K562 (cell line): Measurements from ENCODE around the gene PRSS48. TPM values are rescaled to one million over a fixed set of nuclear protein-coding genes. Genes with fewer than 3 reads are reported as not detected.

ENCODE experiments used
- ATAC-seq: fragments of 200-7000 bp; cut with Tn5 transposase; 3 replicates; pipeline ENCODE4 v1.9.1; 2020; ENCODE audit warnings: moderate library complexity
- BruUV-seq: library from RNA; stranded (reverse); fragments of 400-500 nt; replicated peaks from 2 replicates; lab custom pipeline; 2021; lab: Mats Ljungman, UMichigan
- CTCF ChIA-PET: fragments of 300-600 bp; formaldehyde crosslinking; extraction: SDS; loops from one replicate; lab custom pipeline; 2021; ENCODE audit warnings: low intra/inter-chr PET ratio; lab: Yijun Ruan, JAX
- POLR2A ChIA-PET: fragments of 300-600, 350-650 bp; sonication (Branson Sonifier 250); formaldehyde crosslinking; extraction: SDS; loops from one replicate; lab custom pipeline; 2021; ENCODE audit warnings: antibody characterized with exemption, inconsistent platforms; lab: Yijun Ruan, JAX
- DNase-seq, 4 experiments: peaks; one replicate each; pipeline versions ENCODE4 v3.0.0 to v3.0.0-alpha.2; 2011 to 2018; ENCODE audit warnings: low spot score in 3 of 4, mixed read lengths in 3 of 4; ENCODE audit errors: extremely low read depth in 1 of 4
- FAIRE-seq: peaks from 2 replicates; lab custom pipeline; 2011; peaks lifted over from hg19 to GRCh38; lab: Jason Lieb, UNC
- H2AFZ ChIP-seq: 2 replicates; pipeline ENCODE4 v1.6.0; 2011; ENCODE audit warnings: low read depth, low read length, control low read depth, inconsistent platforms
- H3K27ac ChIP-seq: fragments of 200-600 bp; 3 replicates; pipeline ENCODE4 v1.8.0; 2011; ENCODE audit warnings: low read depth, mild to moderate bottlenecking, control low read depth, inconsistent platforms, low read length, moderate library complexity, mixed read lengths; ENCODE audit errors: extremely low read depth
- H3K27me3 ChIP-seq, 2 experiments: fragments of 300-600 bp in 1 of 2; 2 replicates in 1 of 2; 3 replicates in 1 of 2; pipeline versions ENCODE4 v1.6.0 to v1.8.0; 2011; ENCODE audit warnings: inconsistent platforms in 2 of 2, low read length in 2 of 2, mild to moderate bottlenecking in 1 of 2, mixed read lengths in 1 of 2, moderate library complexity in 1 of 2; ENCODE audit not compliant: control insufficient read depth in 2 of 2, insufficient read depth in 2 of 2
- H3K36me3 ChIP-seq: fragments of 300-600 bp; 3 replicates; pipeline ENCODE4 v1.8.0; 2011; ENCODE audit warnings: mild to moderate bottlenecking, low read length, inconsistent platforms; ENCODE audit not compliant: control insufficient read depth, insufficient read depth
- H3K4me1 ChIP-seq, 2 experiments: fragments of 200-600 bp in 1 of 2; replicated peaks in 1 of 2; 2 replicates in 1 of 2; 3 replicates in 1 of 2; pipeline versions ENCODE4 v1.5.1 to v1.8.0; 2011; ENCODE audit warnings: inconsistent platforms in 2 of 2, low read length in 2 of 2, mild to moderate bottlenecking in 1 of 2, mixed read lengths in 1 of 2, moderate library complexity in 1 of 2; ENCODE audit not compliant: control insufficient read depth in 2 of 2, insufficient read depth in 2 of 2
- H3K4me2 ChIP-seq: 2 replicates; pipeline ENCODE4 v1.6.1; 2011; ENCODE audit warnings: low read length, control low read depth, inconsistent platforms, mixed read lengths; ENCODE audit not compliant: insufficient read depth
- H3K4me3 ChIP-seq: fragments of 200-600 bp; sonication (generic), shearing (Covaris generic); 2 replicates; pipeline ENCODE4 v1.5.1; 2016; ENCODE audit warnings: control low read depth, inconsistent platforms
- H3K79me2 ChIP-seq: fragments of 200-600 bp; 3 replicates; pipeline ENCODE4 v1.8.0; 2011; ENCODE audit warnings: low read length, inconsistent platforms; ENCODE audit not compliant: control insufficient read depth, insufficient read depth
- H3K9ac ChIP-seq, 2 experiments: 2 replicates each; pipeline versions ENCODE4 v1.6.0 to v1.6.1; 2011; ENCODE audit warnings: low read depth in 2 of 2, low read length in 2 of 2, control low read depth in 1 of 2, inconsistent platforms in 1 of 2, mild to moderate bottlenecking in 1 of 2, mixed read lengths in 1 of 2; ENCODE audit not compliant: insufficient read depth in 1 of 2
- H3K9me1 ChIP-seq: one replicate; pipeline ENCODE4 v1.6.0; 2011; ENCODE audit warnings: inconsistent platforms, mild to moderate bottlenecking, low read length, moderate library complexity; ENCODE audit not compliant: control insufficient read depth, insufficient read depth
- H3K9me3 ChIP-seq: replicated peaks from 2 replicates; pipeline ENCODE4 v1.5.1; 2011; ENCODE audit warnings: low read depth, low read length, inconsistent platforms; ENCODE audit not compliant: control insufficient read depth, insufficient read depth
- H4K20me1 ChIP-seq: replicated peaks from 2 replicates; pipeline ENCODE4 v1.6.1; 2011; ENCODE audit warnings: low read length, inconsistent platforms, mixed read lengths; ENCODE audit not compliant: control insufficient read depth, insufficient read depth
- ELK3 ChIP-seq: fragments of 450-650 bp; formaldehyde crosslinking; IDR thresholded peaks from 2 replicates; pipeline ENCODE4 v1.4.0; 2020; ENCODE audit warnings: mild to moderate bottlenecking
- FOXM1 ChIP-seq, 2 experiments: fragments of 450-650 bp in 1 of 2; sonication (generic) in 1 of 2; formaldehyde crosslinking in 1 of 2; IDR thresholded peaks; 2 replicates each; pipeline versions ENCODE4 v1.6.1 to v1.9.0; 2017 to 2022; ENCODE audit warnings: low read depth in 2 of 2, mild to moderate bottlenecking in 2 of 2, missing genetic modification reagents in 1 of 2, moderate library complexity in 1 of 2
- KDM2B ChIP-seq: fragments of 250-450 bp; sonication (Bioruptor Pico); IDR thresholded peaks from 2 replicates; pipeline ENCODE4 v1.8.0; 2021; ENCODE audit warnings: mild to moderate bottlenecking, moderate library complexity
- MCM5 ChIP-seq: fragments of 450-650 bp; IDR thresholded peaks from 2 replicates; pipeline ENCODE4 v1.6.1; 2016; ENCODE audit warnings: low read depth
- NFYB ChIP-seq: IDR thresholded peaks from 2 replicates; pipeline ENCODE4 v1.6.1; 2011; ENCODE audit warnings: mild to moderate bottlenecking, moderate library complexity; ENCODE audit not compliant: insufficient read length; ENCODE audit errors: extremely low read depth
- TARDBP ChIP-seq: fragments of 450-650 bp; IDR thresholded peaks from 2 replicates; pipeline ENCODE4 v1.6.1; 2016
- ZNF584 ChIP-seq: fragments of 200-800 bp; sonication (Bioruptor generic); IDR thresholded peaks from 2 replicates; pipeline ENCODE4 v1.6.1; 2016; ENCODE audit warnings: low read depth, mild to moderate bottlenecking, missing genetic modification characterization, missing compliant biosample characterization
- WGBS: fragments of 100-300 bp; shearing (Covaris generic); methylation state at CpG from one replicate; pipeline ENCODE4 v1.1.6; 2016; ENCODE audit warnings: low coverage, mixed read lengths; ENCODE audit not compliant: insufficient coverage; ENCODE audit errors: missing lambda C conversion rate; 5-methylcytosine and 5-hydroxymethylcytosine counted together
- in situ Hi-C: fragments of 300-500 bp; cut with MboI; formaldehyde crosslinking; loops from 4 replicates; pipeline ENCODE4 v1.15.0; 2018; ENCODE audit warnings: inconsistent platforms, mixed read lengths
- intact Hi-C: fragments of 100-400 bp; cut with micrococcal nuclease; formaldehyde crosslinking; loops from 2 replicates; pipeline ENCODE4 v1.14.2; 2022
- polyA plus RNA-seq, 8 experiments: library from polyadenylated mRNA; depleted of rRNA in 4 of 8; stranded (reverse) in 5 of 8; unstranded in 3 of 8; fragments of >200 nt; fragmentation: Nextera tagmentation in 2 of 8; fragmentation: Illumina TruSeq in 1 of 8; extraction: Ambion mirVana in 2 of 8; extraction: Trizol in 1 of 8; gene quantifications; 2 replicates each; pipeline versions ENCODE4 v1.2.1 to v1.2.3, GENCODE V29; 2011 to 2014; ENCODE audit warnings: inconsistent platforms in 1 of 8, missing spikeins in 1 of 8
- total RNA-seq, 7 experiments: library from RNA; depleted of rRNA in 6 of 7; stranded (reverse); fragments of >200 nt in 6 of 7; fragmentation: Illumina TruSeq in 2 of 7; extraction: Trizol in 2 of 7; gene quantifications; 2 replicates each; pipeline versions ENCODE4 v1.2.1 to v1.2.3, GENCODE V29; 2011 to 2021; ENCODE audit warnings: low replicate concordance in 1 of 7

PRSS48 gene
- total and polyA plus RNA-seq, 9 of the 15 experiments (the other 6 are each of a cell fraction or from before 2014, with no cell fraction given) = not detected

- H4K20me1 ChIP-seq = no peaks in the 10 kb centered on the region
- H3K9me3 ChIP-seq = no peaks in the 10 kb centered on the region
- ChIA-PET CTCF (no interaction called here), POLR2A (no interaction called here)
- 0% methylated on average over 1 of the region's 1 CpG for WGBS
- no peak overlapping the region for H3K4me3 ChIP-seq
- H2AFZ ChIP-seq = no peak overlapping the region
- H3K9ac ChIP-seq = no peak overlapping the region
- H3K79me2 ChIP-seq = no peaks in the 10 kb centered on the region
- DNase-seq (no peak), ATAC-seq (no peak), FAIRE-seq (no peak)
- no peak overlapping the region for H3K27ac ChIP-seq
- BruUV-seq = no TSS peak
- H3K4me2 ChIP-seq = no peak overlapping the region
- in situ Hi-C loops (no loop called here), intact Hi-C loops (no loop called here)
- no peak for TF ChIP-seq MCM5
- TF ChIP-seq FOXM1 (IDR thresholded peaks at IDR 0.05; ENCODE audit: low read depth) = no peak
- no peak for TF ChIP-seq FOXM1 (CRISPR knock-in tag; IDR thresholded peaks at IDR 0.05; ENCODE audit: low read depth)
- TF ChIP-seq ZNF584 (CRISPR knock-in tag) = no peak
- no peak for TF ChIP-seq NFYB
- no peak for TF ChIP-seq KDM2B (CRISPR knock-in tag)
- TF ChIP-seq TARDBP = no peak
- no peak for TF ChIP-seq ELK3 (CRISPR knock-in tag)
- H3K4me1 ChIP-seq = no peaks in the 10 kb centered on the region
- H3K27me3 ChIP-seq = peaks cover 5 to 6% of the 10 kb centered on the region in 2 experiments; a peak in 3 of 5 replicates
- no peaks in the 10 kb centered on the region for H3K9me1 ChIP-seq
- H3K36me3 ChIP-seq = no peaks in the 10 kb centered on the region
Observed at GRCh38 chr4:151331276-151332042, 54.5 kb downstream of the PRSS48 start.
